ENCODE data around the gene TYROBP.
A peak's percentile ranks its signal among the peaks of the same experiment; 100 is the strongest.
"Not testable (repeated sequence)": the region's sequence is repeated elsewhere in the genome, so short reads cannot be mapped to it uniquely, and the experiment has no call there.

TYROBP gene

GRCh38 chr19:35931161-35931873 is 23.2 kb upstream of the TYROBP start:
- peak; percentile 100 for DNase-seq

GRCh38 chr19:35929876-35930275 is 21.8 kb upstream of the TYROBP start:
- DNase-seq, result no peak

- no peak for DNase-seq
These were observed 20.4 kb upstream of the TYROBP start for GRCh38 chr19:35928507-35928906.

DNA sequence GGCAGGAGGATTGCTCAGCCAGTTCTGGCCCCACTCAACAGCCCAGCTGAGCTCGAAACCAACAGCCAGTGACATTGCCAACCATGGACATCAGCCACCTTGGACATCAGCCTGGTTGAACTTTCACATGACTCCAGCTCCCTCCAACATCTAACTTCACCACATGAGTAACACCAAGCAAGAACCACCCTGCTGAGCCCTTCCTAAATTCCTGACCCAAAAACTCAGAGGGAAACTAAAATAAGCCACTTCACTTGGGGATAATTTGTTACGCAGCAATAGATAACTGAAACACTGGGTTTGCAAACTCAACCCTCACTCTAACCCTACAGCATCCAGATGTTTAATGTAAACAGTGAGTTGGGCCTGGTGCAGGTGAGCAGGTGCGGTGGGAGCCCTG is 17.4 kb upstream of the TYROBP start:
- DNase-seq, result no peak

DNA sequence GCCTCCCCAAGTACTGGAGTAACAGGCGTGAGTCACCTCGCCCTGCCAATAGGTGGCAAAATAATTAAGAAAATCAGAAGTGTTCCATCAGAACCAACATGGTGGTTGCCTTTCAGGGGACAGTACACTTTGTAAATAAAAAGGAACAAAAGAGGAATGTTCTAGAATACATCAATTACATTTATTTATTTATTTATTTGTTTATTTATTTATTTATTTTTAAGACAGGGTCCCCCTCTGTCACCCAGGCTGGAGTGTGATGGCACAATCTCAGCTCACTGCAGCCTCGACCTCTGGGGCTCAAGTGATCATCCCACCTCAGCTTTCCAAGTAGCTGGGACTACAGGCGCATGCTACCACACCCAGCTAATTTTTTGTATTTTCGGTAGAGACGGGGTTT is 12.9 kb upstream of the TYROBP start:
- no peak for DNase-seq

- no peak for DNase-seq
These were observed 11.2 kb upstream of the TYROBP start for GRCh38 chr19:35919306-35919705.

DNA sequence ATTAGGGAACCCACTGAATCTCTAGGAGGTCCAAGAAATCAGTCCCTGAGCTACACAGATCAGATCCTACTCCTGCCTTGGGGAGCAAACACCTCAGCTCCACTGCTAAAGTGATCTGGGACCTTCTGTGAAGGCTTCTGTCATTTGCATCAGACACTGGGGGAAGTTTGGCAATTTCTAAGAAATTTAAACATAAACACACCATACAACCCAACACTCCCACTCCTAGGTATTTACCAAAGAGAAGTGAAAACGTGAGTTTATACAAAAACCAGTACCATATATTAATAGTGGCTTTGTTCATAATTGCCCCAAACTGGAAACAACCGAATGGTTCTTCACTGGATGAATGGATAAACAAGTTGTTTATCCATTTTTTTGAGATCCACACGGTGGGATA is 7.3 kb upstream of the TYROBP start:
- no peak for DNase-seq

GRCh38 chr19:35913589-35913988 is 5.5 kb upstream of the TYROBP start:
- DNase-seq, result no peak

DNA sequence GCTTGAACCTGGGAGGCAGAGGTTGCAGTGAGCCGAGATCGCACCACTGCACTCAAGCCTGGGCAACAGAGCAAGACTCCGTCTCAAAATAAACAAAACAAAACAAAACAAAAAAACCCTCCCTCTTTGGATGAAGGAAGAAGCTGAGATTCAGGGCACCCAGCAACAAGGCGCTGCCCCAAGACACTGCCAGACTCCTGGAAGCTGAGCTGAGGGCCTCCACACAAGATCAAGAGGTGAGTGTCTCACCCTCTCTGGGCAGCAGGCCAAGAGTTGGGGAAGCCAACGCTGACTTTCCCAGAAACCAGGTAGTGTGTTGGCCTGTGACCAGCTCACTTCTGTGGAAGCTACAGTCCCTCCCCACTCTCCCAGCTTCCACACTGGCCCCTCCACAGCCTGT is 3.7 kb upstream of the TYROBP start:
- no peak for DNase-seq

DNA sequence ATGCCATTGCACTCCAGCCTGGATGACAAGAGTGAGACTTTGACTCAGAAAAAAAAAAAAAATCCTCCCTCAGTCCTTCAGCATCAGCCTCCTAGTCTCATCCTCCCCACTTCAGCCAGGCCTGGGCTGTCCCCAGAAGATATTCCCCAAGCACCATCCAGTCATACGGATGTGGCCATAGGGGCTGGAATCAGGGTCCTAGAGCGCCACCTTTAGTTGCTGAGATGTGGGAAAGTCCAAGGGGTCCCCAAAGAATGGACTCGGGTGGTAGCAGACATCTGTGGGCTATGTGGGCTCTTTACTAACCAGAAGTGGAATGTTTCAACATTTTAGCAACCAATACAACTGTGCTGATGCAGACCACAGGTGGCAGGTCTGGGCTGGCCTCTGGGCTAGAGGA is 3.1 kb upstream of the TYROBP start:
- DNase-seq, result no peak

- not testable (repeated sequence) for DNase-seq
These were observed 2.3 kb upstream of the TYROBP start for GRCh38 chr19:35910355-35910754.

- no peak for DNase-seq
These were observed 1.6 kb upstream of the TYROBP start for GRCh38 chr19:35909684-35910035.

- no peak for DNase-seq
These were observed 1.0 kb upstream of the TYROBP start for GRCh38 chr19:35908973-35909683.

GRCh38 chr19:35907377-35907745 is 734 bp downstream of the TYROBP start:
- DNase-seq, result no peak

DNA sequence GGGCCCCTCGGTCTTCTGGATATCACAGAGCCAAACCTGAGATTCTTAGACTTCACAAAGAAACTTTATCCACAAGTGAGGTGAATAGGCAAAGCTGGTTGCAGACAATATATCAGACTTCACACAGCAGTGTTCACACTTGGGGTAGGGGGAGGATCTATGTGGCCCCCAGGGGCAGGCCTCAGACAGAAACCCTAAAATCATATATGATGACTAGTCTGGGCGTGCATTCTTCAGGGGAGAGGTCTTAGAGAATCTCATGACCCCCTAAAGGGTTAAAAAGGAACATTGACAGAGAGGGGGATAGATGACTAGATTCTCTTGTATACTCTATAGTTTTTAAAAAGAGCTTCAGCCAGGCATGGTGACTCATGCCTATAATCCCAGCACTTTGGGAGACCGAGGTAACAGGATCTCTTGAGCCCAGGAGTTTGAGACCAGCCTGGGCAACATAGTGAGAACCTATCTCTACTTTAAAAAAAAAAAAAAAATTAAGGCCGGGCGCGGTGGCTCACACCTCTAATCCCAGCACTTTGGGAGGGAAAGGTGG is 2.8 kb downstream of the TYROBP start:
- no peak for DNase-seq

DNA sequence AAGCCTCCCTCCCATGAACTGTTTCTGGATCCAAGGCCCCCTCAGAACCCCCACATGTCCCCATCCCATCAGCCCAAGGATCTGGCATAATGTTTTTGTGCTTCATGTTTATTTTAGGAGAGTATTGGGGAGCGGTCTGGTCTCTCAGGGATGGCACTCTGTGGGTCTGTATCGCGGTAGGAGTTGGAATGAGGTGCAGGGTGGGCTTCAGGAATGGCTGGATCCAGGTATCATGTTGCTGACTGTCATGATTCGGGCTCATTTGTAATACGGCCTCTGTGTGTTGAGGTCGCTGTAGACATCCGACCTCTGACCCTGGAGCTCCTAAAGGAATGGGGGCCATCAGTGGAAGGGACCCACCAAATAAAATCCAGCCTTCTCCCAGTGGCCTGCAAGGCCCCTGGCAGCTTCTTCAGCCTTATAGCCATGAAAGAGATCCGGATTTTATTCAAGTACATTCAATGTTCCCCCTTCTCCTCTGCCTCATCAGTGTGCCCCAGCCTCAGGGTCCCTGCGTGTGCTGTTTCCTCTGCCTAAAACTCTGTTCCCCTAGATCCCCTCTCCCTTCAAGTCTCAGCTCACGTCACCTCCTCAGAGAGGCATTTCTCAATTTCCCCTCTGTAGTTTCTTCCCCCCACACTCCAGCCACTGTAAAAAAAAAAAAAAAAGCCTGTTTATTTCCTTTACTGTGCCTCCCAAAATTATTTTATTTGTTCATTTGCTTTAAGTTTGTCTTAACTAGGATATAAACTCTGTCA is 3.6 kb downstream of the TYROBP start:
- no peak for DNase-seq

DNA sequence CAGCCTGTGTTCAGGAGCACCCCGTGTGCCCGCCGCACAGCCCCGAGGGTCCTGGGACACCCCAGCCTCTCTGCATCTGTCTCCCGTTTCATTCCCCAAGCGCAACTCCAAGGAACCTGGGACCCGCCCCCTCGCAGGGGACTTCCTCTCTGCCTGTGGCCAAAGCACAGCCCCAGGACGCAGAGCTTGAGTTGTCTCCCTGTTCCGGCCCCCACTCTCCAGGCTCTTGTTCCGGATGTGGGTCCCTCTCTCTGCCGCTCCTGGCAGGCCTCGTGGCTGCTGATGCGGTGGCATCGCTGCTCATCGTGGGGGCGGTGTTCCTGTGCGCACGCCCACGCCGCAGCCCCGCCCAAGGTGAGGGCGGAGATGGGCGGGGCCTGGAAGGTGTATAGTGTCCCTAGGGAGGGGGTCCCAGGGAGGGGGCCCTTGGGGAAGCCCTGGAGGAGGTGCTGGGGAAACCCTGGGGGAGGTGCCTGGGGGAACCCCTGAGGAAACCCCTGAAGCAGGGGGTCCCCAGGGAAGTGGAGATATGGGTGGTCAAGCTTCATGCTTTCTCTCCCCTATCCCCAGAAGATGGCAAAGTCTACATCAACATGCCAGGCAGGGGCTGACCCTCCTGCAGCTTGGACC is 4.4 kb downstream of the TYROBP start:
- peak; percentile 85 for DNase-seq

DNA sequence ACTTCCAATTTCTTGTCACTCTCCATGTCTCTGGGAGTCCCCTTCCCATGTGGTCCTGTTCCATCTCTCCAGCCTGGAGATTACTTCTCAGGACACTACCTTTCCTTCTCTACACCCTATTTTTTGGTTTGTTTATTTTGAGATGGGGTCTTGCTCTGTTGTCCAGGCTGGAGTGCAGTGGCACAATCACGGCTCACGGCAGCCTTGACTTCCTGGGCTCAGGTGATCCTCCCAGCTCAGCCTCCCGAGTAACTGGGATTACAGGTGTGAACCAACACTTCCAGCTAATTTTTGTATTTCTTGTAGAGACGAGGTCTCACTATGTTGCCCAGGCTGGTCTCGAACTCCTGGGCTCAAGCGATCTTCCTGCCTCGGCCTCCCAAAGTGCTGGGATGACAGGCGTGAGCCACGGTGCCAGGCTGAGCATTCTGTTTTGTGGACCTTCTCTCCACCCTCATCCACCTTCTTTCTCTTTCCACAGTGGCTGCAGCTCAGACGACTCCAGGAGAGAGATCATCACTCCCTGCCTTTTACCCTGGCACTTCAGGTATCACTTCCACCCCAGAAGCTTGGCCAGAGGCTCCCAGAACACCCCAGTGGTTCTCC is 5.1 kb downstream of the TYROBP start:
- no peak for DNase-seq

GRCh38 chr19:35901854-35902661 is 6.0 kb downstream of the TYROBP start, which contains the start of gene HCST:
TSS of gene HCST (plus strand) at chr19:35902529. CDS start at chr19:35902594, 65 bp downstream.
- peak; percentile 19 for DNase-seq

DNA sequence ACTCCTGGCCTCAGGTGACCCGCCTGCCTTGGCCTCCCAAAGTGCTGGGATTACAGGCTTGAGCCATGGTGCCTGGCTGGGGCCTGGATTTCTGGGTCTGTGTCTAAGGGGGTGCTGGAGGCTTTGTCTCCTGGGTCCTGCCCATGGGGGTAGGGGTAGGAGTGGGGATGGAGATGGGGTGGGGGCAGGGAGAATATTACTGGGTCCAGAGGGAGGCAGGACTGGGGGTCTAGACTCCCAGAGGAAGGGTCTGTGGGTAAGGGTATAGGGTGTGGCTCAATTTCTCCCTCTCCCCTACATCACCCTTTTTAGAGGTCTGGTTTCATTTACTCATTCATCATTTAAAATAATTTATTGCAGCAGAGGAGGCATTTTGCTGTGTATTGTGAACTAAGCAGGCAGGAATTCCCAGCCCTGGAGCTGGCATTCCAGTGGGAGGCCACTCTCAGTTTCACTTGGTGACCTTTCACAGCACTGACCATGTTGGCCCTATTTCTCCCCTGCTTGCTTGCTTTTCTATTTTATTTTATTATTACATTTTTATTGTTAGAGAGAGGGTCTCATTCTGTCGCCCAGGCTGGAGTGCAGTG is 6.9 kb downstream of the TYROBP start:
- no peak for DNase-seq

DNA sequence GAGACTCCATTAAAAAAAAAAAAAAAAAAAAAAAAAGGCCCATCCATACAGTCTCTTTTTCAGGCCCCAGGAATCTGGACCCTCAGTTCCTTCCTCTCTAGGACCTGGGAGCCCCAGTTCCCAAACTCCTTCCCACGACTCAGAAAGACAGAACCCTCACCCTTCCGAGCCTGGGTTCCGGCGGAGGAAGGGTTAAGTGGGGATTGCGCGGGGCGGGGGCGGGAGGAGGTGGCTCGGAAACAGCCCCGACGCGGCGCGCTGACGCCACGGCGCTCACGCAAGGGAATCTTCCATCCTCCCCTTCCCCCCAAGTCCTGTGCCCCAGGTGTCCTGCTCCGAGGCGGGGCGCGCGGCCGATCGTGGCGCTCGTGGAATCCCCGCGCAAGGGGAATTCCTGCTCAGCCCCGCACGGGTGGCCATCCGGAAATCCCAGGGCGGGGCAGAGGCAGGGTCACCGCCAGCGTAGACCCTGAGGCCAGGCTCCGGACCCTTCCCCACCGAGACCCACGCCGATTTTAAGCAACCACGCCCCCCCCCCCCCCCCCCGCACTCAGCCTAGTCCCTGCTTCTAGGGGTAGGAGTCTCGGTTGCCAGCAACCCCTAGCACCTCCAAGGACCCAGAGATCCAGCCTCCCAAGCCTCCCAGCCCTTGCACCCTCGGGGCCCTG is 8.4 kb downstream of the TYROBP start:
- peak; percentile 82 for DNase-seq

Measured in NCI-H146 (cell line).